Chondrocyte (in vitro differentiated cells): ENCODE data around the gene MLKL. TPM values are rescaled to one million over a fixed set of nuclear protein-coding genes. Genes with fewer than 3 reads are reported as not detected.
A peak's percentile ranks its signal among the peaks of the same experiment; 100 is the strongest.

Source experiments
- DNase-seq: peaks from one replicate; pipeline ENCODE4 v3.0.0; 2021; ENCODE audit warnings: mixed read lengths, low spot score
- H3K27ac Mint-ChIP-seq: one replicate; pipeline ENCODE4 v1.8.0; 2021; ENCODE audit warnings: mild to moderate bottlenecking, moderate library complexity, mixed read lengths; ENCODE audit not compliant: unreplicated experiment
- H3K27me3 Mint-ChIP-seq: 2 replicates; pipeline ENCODE4 v1.8.0; 2021; ENCODE audit warnings: low read depth, mixed read lengths
- H3K36me3 Mint-ChIP-seq: 2 replicates; pipeline ENCODE4 v1.8.0; 2021; ENCODE audit warnings: low read depth, mixed read lengths
- H3K4me1 Mint-ChIP-seq: 2 replicates; pipeline ENCODE4 v1.8.0; 2021; ENCODE audit warnings: low read depth, mild to moderate bottlenecking, mixed read lengths
- H3K4me3 Mint-ChIP-seq: one replicate; pipeline ENCODE4 v1.8.0; 2021; ENCODE audit warnings: mild to moderate bottlenecking, moderate library complexity, mixed read lengths; ENCODE audit not compliant: unreplicated experiment
- H3K9me3 Mint-ChIP-seq: 2 replicates; pipeline ENCODE4 v1.8.0; 2021; ENCODE audit warnings: low read depth, mixed read lengths
- total RNA-seq: library from RNA; stranded (reverse); gene quantifications from 3 replicates; pipeline ENCODE4 v1.2.1, GENCODE V29; 2021
- TF ChIP-seq, protein P1 (sequence below): fragments of 200-600 bp; sonication (generic); IDR thresholded peaks from 2 replicates; pipeline ENCODE4 v1.5.0; 2021; ENCODE audit warnings: antibody characterized with exemption, mild to moderate bottlenecking, moderate library complexity

Gene MLKL
- total RNA-seq, 1 donor from 2014 or later = 2.7 TPM

DNA sequence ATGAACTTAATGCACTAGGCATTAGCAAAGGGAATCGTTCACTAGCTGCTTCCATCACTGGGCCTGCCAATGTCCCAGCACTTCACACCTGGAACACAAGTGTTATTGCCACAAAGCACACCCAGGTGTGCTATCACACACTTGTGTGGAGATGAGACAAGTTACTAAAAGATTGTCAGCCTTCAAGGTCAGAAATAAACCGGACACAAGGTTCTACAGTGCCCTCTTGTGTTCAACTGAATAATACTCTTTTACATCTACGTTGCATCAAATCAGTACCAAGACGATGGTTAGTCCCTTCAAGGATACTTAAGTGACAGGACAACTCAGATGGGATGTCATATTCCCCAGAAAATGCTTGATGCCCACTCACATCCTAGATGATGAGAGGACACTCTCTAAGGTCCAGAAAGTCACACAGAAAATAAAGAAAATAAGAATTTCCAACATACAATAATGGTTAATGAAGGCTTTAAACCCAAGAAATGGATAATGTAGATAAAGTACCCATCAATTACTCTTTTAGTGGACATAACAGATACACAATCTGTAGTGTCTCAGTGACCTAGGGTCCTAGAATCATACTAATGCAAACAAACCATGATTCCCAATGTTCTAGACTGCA is 77.3 kb downstream of the MLKL start:
- Mint-ChIP-seq H3K27ac (peak overlapping the region; percentile 54), H3K27me3 (no peaks in the 10 kb centered on the region), H3K36me3 (peaks cover 12% of the 10 kb centered on the region), H3K4me3 (no peak overlapping the region), H3K9me3 (no peaks in the 10 kb centered on the region), H3K4me1 (peaks cover 32% of the 10 kb centered on the region)
- TF ChIP-seq, protein P1, sequence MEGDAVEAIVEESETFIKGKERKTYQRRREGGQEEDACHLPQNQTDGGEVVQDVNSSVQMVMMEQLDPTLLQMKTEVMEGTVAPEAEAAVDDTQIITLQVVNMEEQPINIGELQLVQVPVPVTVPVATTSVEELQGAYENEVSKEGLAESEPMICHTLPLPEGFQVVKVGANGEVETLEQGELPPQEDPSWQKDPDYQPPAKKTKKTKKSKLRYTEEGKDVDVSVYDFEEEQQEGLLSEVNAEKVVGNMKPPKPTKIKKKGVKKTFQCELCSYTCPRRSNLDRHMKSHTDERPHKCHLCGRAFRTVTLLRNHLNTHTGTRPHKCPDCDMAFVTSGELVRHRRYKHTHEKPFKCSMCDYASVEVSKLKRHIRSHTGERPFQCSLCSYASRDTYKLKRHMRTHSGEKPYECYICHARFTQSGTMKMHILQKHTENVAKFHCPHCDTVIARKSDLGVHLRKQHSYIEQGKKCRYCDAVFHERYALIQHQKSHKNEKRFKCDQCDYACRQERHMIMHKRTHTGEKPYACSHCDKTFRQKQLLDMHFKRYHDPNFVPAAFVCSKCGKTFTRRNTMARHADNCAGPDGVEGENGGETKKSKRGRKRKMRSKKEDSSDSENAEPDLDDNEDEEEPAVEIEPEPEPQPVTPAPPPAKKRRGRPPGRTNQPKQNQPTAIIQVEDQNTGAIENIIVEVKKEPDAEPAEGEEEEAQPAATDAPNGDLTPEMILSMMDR = peak; percentile 90
- DNase-seq = no peak

DNA sequence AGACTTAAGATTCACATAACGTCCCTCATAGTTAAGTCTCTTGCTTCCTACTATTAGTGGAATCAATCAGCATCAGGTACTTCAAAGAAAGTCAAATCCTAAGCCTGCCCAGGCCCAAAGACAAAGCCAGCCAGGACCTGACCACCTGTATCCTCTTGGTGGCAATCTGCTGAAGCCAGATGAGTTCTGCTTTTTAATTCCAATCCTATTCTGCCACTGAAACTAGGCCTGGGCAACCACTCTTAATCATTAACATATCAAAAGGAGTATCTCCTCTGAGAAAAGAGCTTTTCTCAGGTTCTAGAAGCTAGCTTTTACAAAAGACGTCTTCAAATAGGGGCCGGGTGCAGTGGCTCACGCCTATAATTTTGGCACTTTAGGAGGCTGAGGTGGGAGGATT is 78.7 kb downstream of the MLKL start:
- H3K27ac Mint-ChIP-seq = no peak overlapping the region
- H3K36me3 Mint-ChIP-seq = peaks cover 13% of the 10 kb centered on the region
- no peaks in the 10 kb centered on the region for H3K9me3 Mint-ChIP-seq
- no peaks in the 10 kb centered on the region for H3K27me3 Mint-ChIP-seq
- TF ChIP-seq, protein P1 = no peak
- no peak overlapping the region for H3K4me3 Mint-ChIP-seq
- H3K4me1 Mint-ChIP-seq = peaks cover 23% of the 10 kb centered on the region
- no peak for DNase-seq

Other genes with a start within 250 kb of the MLKL start
- gene GLG1, start 93.7 kb downstream of the MLKL start, total RNA-seq = 241 to 277 TPM (median 276 TPM) in 3 replicates
- gene RFWD3, start 34.0 kb downstream of the MLKL start, total RNA-seq = 22.3 to 32.2 TPM (median 23.2 TPM) in 3 replicates
- gene FA2H, start 74.0 kb upstream of the MLKL start, total RNA-seq = not detected in 3 replicates